Measurements from ENCODE around the gene FOXK1.

FOXK1 gene

DNA sequence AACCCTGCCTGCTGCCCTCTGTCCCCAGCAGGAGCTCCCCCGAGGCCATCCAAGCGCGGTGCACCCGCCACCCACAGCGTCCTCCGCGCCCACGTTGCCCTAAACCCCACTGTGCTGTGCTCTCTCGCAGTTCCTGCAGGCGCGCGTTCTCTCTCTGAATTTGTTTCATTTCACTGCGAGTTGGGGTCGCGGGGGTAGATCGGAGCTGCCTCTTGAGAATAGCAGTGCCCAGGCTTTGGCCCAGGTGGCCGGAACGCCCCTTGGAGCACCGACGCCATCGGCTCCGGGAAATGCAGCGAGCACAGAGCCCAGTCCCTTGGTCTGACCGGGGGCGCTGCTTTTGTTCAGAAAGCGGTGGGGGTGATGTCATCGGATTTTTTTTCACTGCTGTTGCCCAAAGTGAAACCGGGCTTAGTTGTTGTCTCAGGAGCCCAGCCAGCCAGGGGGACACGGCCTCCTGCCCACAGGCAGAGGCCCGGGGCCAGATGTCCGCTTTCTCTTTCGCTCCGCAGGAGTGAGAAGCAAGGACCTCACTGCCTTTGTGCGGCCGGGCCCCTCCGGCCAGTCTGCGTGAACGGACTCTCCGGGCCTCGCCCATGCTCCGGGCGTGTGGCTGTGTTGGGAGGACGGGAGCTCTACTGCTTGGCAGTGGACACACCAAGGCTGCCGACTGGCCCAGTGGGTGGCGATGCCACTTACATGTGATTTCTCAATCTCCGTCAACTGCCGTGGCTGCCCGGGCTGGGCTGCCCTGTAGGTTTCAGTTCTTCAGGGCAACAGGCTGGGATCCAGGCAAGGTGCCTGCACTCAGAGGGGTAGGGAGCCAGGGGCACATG is 43.1 kb downstream of the FOXK1 start:
- DNase-seq = no peak

DNA sequence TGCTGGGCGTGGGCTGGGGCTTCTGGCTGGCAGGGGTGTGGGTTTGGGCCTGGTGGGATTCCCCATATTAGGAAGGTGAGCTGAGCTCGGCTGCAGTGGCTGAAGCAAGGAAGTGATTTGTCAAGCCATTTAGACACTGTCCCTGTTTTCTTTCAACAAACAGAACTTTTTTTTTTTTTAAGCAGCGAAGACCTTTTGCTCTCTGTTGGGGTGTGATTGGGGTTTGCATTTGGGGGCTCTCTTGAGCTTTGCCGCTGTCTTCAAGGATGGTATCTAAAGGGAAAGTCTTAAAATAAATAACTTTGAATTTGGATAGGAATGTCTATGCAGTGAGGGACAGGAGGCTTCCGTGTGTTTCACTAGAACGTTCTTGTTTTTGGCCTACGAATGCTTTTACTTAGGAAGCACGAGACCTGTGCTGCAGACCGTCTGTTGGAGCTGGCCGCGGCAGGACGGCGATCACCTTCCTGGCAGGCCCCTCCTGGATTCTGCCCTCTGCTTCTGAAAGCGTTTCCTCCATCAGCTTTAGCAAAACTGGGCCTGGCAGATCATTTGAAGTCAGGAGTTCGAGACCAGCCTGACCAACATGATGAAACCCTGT is 43.9 kb downstream of the FOXK1 start:
- DNase-seq = no peak

GRCh38 chr7:4726566-4726965 is 44.5 kb downstream of the FOXK1 start:
- no peak for DNase-seq

- no peak for DNase-seq
These were observed 46.0 kb downstream of the FOXK1 start for GRCh38 chr7:4727914-4728705.

DNA sequence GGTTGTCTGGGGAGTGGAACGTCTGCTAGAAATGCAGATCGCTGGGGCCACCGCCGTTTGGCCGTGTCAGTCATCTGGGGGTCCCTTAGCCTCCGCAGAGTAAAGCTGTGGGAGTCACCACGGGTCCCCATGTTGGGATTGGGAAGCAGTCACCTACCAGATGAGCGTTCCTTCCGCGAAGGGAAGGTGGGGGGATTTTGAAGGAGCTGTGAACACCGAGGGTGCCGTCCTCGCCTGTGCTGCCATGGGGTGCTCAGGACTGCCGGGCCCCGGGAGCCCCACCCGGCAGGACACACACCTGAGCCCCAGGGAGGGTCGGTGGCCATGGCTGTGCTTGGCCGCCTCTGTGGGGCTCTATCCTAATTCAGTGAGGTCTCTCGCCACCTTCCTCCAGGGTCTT is 47.2 kb downstream of the FOXK1 start:
- DNase-seq = no peak

GRCh38 chr7:4730276-4730675 is 48.2 kb downstream of the FOXK1 start:
- DNase-seq = no peak

DNA sequence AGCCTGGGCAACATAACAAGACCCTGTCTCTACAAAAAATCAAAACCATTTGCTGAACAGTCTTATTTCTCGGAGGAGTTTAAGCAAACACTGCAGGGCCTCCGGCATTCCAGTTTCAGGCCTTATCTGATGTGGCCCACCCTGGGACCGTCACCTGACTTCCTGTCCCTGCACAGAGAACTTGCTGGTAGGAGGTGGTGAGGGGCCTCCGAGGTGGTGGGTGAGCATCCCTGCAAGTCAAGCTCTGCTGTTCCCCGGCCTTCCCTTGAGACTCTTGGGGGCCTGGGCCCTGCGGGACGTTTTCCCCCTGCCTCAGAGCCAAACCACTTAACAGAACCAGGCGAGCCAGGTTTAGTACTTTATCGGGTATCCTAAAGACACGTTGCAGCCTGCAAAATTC is 48.9 kb downstream of the FOXK1 start:
- DNase-seq = no peak

DNA sequence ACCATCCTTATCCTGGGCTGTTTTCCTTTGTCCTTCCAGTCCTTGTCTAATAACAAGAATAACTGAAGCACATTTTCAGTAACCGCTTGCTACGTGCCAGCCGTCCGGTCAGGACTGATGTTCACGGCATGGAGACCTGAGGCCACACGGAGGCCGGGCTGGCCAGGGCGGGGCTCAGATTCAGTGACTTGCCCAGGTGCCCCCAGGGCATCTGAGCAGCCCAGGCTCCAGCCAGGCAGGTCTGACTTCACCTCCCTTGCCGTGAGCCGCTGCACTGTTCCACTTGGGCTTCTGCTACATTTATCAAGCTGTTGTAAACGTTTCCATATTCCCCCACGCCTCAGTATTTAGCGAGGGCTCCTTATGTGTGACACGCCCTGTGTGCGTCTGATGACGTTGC is 49.7 kb downstream of the FOXK1 start:
- DNase-seq = no peak

GRCh38 chr7:4733936-4734528 is 51.9 kb downstream of the FOXK1 start:
- DNase-seq = no peak

DNA sequence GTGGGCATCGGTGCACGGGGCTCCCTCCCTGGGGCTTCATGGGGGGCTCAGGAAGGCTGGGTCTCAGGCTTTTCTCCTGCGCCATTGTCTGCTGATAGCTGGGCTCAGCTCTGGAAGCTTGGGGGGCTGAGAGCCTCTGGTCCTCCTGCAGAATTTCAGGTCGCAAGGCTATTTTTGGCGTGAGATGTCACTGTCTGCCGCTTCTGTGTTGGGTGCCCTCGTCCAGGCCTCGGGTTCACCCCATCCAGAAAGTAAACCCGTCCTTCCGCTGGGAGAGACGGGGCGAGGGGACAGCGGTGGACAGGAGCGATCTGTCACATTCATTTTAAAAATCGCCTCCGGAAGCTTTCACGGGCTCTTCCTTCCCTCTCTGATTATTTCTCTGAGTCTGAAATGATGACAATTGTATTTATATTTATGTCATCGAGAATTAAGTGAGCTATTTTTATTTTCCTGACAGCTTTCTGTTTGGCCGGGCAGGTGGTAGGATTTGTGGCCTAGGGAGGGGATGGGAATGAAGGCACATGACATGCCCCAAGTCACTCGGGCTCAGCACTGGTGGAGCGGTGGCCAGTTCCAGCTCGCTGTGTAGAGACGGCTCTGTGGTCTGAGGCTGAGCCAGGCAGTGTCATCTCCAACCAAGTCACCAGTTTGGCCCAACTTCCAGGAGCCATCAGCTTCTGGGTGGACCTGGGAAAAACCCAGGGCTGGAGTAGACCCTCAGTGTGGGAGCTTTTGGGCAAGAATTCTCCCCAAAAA is 52.7 kb downstream of the FOXK1 start:
- no peak for DNase-seq

- DNase-seq = no peak
These were observed 55.2 kb downstream of the FOXK1 start for GRCh38 chr7:4737300-4737699.

GRCh38 chr7:4738711-4739527 is 56.8 kb downstream of the FOXK1 start:
- no peak for DNase-seq

- no peak for DNase-seq
These were observed 57.5 kb downstream of the FOXK1 start for GRCh38 chr7:4739528-4739992.

DNA sequence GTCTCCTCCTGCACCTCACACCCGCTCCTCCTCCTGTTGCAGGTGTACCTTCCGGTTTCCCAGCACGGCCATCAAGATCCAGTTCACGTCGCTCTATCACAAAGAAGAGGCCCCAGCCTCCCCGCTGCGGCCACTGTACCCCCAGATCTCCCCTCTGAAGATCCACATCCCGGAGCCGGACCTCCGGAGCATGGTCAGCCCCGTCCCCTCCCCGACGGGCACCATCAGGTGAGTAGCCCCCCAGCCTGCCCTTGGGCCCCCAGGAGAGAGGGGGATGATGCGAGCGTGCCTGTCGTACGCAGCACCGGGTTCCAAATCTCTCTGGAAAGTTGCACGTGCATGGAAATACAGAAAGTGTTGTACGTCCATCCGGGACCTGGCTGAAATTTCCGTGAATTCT is 58.7 kb downstream of the FOXK1 start:
- no peak for DNase-seq

- DNase-seq = no peak
These were observed 60.0 kb downstream of the FOXK1 start for GRCh38 chr7:4742051-4742573.

DNA sequence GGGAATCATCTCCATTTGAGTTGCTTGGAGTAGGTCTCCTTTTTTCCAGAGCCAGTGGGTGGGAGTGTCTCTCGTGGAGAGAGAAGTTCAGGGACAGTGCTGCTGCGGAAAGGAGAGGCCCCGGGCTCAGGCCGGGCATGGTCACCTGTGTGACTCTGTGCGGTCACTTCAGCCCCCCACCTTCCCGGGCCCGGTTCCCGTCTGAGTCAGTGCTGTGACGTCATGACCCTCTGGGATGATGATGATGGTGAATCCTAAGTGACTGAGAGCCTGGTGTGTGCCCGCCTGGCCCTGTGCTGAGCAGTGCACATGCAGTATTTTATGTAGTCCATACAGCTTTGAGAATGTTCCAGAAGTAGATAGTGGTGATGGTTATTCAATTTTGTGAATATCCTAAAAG is 60.8 kb downstream of the FOXK1 start:
- DNase-seq = no peak

DNA sequence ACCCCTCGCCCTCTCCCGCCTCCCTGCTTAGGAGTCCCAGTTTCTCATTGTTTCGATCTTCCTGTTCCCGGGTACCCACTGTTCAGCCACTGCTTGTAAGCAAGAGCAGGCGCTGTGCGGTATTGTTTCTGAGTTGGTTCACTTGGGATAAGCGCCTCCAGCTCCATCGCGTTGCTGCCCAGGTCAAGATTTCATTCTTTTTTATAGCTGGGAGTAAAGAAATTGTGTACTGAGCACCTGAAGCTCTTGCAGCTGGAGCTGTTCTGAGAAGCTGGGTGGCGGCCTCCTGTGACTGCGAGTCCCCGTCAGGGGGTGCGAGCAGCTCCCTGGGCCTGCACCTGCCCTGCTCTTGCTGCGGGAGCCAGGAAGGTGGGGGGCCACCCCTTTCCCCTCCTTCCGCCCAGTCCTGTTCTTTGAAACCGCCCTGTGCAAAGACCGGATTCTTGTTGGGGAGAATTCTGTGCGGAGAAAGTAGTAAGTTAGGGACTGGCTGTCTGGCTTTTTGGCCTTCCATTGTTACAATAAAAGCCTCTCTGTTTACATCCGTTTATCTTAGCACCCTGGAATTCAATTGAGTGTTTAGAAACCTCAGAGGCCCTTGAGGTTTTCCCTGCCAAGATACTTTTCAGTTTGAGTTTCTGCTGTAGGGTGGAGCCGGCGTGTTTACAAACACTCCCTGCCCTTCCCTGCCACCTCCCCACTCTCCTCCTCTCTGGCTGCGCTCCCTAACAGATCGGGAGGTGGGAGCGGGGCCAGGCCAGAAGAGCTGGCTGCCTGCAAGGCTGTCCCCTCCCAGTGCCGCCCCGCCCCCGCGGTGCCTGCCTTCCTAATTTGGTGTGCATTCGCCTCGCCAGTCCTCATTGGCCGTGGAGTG is 62.5 kb downstream of the FOXK1 start:
- DNase-seq = peak; percentile 94

GRCh38 chr7:4745265-4745919 is 63.3 kb downstream of the FOXK1 start:
- DNase-seq = no peak

GRCh38 chr7:4745971-4746919 is 64.2 kb downstream of the FOXK1 start:
- DNase-seq = no peak
